HUES6 (cell line): ENCODE measurements around the gene NCKAP5.

Experiments
- H3K27ac ChIP-seq: 2 replicates; pipeline ENCODE4 v1.7.0; 2013; ENCODE audit warnings: low read depth, mild to moderate bottlenecking, low read length, inconsistent platforms
- H3K27me3 ChIP-seq: 2 replicates; pipeline ENCODE4 v1.6.1; 2013; ENCODE audit warnings: low read length; ENCODE audit not compliant: control insufficient read depth, insufficient read depth
- H3K36me3 ChIP-seq: 2 replicates; pipeline ENCODE4 v1.6.1; 2013; ENCODE audit warnings: low read length; ENCODE audit not compliant: control insufficient read depth, insufficient read depth
- H3K4me1 ChIP-seq: 2 replicates; pipeline ENCODE4 v1.6.1; 2013; ENCODE audit warnings: low read length; ENCODE audit not compliant: control insufficient read depth, insufficient read depth
- H3K4me3 ChIP-seq: 2 replicates; pipeline ENCODE4 v1.5.1; 2013; ENCODE audit warnings: low read depth, low read length
- H3K9ac ChIP-seq: one replicate; pipeline ENCODE4 v1.6.1; 2013; ENCODE audit warnings: mild to moderate bottlenecking, low read length
- H3K9me3 ChIP-seq: 2 replicates; pipeline ENCODE4 v1.6.1; 2013; ENCODE audit warnings: low read depth, low read length; ENCODE audit not compliant: control insufficient read depth, insufficient read depth

The NCKAP5 gene

DNA sequence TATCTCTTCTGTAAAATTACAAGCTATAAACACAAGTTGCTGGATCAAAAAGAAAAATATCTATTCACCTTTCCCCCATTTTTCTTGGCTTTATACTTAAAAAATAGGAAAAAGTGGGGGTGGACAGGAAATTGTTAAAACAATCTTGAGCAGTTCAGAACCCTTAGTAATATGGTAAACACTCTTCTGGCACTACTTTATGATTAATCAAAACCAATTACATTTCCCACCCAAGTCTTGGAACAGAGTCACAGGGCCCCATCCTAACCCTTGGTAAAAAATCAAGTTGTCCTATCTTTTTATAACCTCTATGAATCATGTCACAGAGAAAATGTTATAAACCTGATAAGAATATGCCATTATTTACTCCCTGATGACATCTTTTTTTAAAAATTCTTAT, 570.0 kb downstream of the NCKAP5 start:
- no peak overlapping the region for H3K9ac ChIP-seq
- H3K36me3 ChIP-seq: no peaks in the 10 kb centered on the region
- no peak overlapping the region for H3K27ac ChIP-seq
- H3K4me3 ChIP-seq: no peak overlapping the region
- peaks cover 8% of the 10 kb centered on the region for H3K9me3 ChIP-seq
- no peaks in the 10 kb centered on the region for H3K4me1 ChIP-seq
- no peaks in the 10 kb centered on the region for H3K27me3 ChIP-seq

DNA sequence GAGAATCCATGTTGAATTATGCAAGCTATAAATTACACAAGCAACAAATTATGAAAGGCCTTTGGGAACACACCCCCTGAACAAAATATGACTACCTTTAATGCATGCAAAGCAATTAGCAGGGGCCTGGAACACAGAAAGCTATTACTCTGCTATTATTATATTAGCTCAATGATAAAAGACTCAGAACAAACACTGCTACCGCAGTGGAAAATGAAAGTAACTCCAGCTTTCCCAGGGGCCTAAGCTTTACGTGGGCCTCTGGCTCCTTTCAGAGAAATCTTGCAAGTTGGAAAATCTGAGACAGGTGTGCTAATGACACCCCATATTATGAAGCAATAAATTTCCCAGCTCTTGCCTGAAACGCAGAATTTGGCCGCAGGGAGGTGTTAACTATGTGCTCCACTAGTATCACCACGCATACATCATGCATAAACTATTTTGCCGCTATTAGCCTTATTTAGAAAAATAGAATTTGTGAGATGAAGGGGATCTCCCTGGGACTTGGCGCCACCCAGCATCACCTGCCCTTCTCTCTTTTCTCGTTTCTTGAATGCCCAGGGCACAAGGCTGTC, 576.7 kb downstream of the NCKAP5 start:
- Histone ChIP-seq H3K36me3 (no peaks in the 10 kb centered on the region), H3K9me3 (no peaks in the 10 kb centered on the region), H3K4me3 (no peak overlapping the region), H3K27me3 (no peaks in the 10 kb centered on the region), H3K4me1 (no peaks in the 10 kb centered on the region), H3K9ac (no peak overlapping the region), H3K27ac (no peak overlapping the region)

- Histone ChIP-seq H3K9ac (no peak overlapping the region), H3K27ac (no peak overlapping the region), H3K36me3 (no peaks in the 10 kb centered on the region), H3K4me1 (no peaks in the 10 kb centered on the region), H3K9me3 (no peaks in the 10 kb centered on the region), H3K4me3 (no peak overlapping the region), H3K27me3 (no peaks in the 10 kb centered on the region)
Measured at GRCh38 chr2:132984731-132985130, 583.5 kb downstream of the NCKAP5 start.

GRCh38 chr2:132980304-132980703, 588.0 kb downstream of the NCKAP5 start:
- Histone ChIP-seq H3K4me1 (peaks cover under 1% of the 10 kb centered on the region; the same call in 1 of the 2 replicates), H3K4me3 (no peak overlapping the region), H3K9ac (no peak overlapping the region), H3K9me3 (no peaks in the 10 kb centered on the region), H3K27me3 (no peaks in the 10 kb centered on the region), H3K36me3 (no peaks in the 10 kb centered on the region), H3K27ac (no peak overlapping the region)

GRCh38 chr2:132979339-132980093, 588.7 kb downstream of the NCKAP5 start:
- Histone ChIP-seq H3K27ac (no peak overlapping the region), H3K4me1 (peaks cover 8% of the 10 kb centered on the region), H3K9me3 (no peaks in the 10 kb centered on the region), H3K36me3 (no peaks in the 10 kb centered on the region), H3K4me3 (no peak overlapping the region), H3K27me3 (no peaks in the 10 kb centered on the region), H3K9ac (no peak overlapping the region)

GRCh38 chr2:132978840-132979239, 589.4 kb downstream of the NCKAP5 start:
- Histone ChIP-seq H3K27ac (no peak overlapping the region), H3K36me3 (no peaks in the 10 kb centered on the region), H3K27me3 (no peaks in the 10 kb centered on the region), H3K4me3 (no peak overlapping the region), H3K4me1 (peaks cover 9% of the 10 kb centered on the region), H3K9me3 (no peaks in the 10 kb centered on the region), H3K9ac (no peak overlapping the region)

GRCh38 chr2:132977812-132978529, 590.3 kb downstream of the NCKAP5 start:
- Histone ChIP-seq H3K9me3 (no peaks in the 10 kb centered on the region), H3K36me3 (no peaks in the 10 kb centered on the region), H3K4me3 (no peak overlapping the region), H3K9ac (no peak overlapping the region), H3K27ac (no peak overlapping the region), H3K4me1 (peaks cover 9% of the 10 kb centered on the region), H3K27me3 (no peaks in the 10 kb centered on the region)

DNA sequence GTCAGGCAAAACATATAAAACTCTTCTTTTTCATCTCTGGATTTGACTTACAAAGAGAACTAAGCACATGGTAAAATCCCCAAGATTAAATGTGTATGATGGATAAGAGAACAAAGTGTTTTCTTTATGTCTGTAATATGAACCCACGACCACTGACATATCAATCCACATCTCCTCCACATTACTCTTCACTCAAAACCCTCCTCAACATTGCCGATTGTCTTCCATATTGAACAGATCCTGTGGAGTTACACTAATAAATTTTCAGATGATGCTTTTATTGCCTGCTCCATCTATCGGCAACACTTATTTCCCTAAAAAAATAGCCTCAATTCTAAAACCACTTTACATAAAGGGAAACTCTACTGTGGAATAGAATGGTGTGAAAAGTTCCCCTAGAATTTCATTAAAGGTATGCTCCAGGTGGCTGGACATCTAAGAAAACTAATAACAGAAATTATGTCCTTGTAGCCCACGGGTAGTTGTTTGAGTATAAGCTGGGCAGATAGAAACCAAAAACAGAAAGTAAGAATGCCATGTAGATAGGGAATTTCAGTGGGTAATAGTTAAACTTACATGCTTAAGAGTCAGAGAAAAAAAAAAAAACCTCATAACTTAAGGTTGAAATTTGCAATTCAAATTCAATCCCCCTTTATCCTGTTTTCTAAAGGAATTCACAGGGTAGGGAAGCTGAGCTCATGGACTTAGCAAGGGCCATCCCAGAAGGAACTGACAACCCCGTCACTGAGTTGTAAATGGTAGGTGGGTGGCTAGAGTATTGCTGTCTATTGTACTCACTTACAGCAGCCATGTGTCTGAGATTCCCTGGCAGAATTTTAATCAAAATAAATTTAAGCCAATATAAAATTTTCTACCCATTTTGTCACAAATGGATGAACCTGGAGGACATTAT, 592.8 kb downstream of the NCKAP5 start:
- no peaks in the 10 kb centered on the region for H3K27me3 ChIP-seq
- H3K4me1 ChIP-seq: peaks cover 9% of the 10 kb centered on the region
- H3K9me3 ChIP-seq: no peaks in the 10 kb centered on the region
- no peak overlapping the region for H3K27ac ChIP-seq
- H3K36me3 ChIP-seq: no peaks in the 10 kb centered on the region
- no peak overlapping the region for H3K9ac ChIP-seq
- no peak overlapping the region for H3K4me3 ChIP-seq

DNA sequence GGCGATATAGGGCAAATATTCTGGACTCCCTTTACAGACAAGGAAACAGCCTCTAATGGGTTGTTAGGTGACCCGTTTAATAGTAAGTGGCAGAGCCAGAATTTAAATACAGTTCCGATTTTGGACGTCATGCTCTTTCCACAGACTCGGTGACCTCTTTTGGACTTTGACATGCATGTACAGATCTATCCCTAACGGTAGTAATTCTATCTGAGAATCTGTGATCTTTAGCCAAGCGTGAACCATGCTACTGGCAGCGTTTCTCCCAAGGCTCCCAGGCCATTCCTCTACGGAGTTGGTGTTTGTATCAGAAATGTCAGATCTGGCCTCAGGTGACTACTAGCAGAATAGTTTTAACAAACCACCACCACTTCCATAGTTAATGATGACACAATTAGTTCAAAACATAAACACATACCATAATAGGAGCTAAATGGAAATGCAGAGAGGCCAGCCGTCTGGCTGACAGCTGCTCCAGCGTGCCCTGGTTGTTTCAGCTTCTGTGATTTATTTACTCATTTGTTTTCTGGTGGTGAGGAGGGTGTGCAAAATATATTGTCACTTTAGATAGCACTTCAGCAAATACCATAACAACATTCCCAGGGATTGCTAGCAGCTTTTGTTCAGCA, 593.7 kb downstream of the NCKAP5 start:
- no peak overlapping the region for H3K9ac ChIP-seq

DNA sequence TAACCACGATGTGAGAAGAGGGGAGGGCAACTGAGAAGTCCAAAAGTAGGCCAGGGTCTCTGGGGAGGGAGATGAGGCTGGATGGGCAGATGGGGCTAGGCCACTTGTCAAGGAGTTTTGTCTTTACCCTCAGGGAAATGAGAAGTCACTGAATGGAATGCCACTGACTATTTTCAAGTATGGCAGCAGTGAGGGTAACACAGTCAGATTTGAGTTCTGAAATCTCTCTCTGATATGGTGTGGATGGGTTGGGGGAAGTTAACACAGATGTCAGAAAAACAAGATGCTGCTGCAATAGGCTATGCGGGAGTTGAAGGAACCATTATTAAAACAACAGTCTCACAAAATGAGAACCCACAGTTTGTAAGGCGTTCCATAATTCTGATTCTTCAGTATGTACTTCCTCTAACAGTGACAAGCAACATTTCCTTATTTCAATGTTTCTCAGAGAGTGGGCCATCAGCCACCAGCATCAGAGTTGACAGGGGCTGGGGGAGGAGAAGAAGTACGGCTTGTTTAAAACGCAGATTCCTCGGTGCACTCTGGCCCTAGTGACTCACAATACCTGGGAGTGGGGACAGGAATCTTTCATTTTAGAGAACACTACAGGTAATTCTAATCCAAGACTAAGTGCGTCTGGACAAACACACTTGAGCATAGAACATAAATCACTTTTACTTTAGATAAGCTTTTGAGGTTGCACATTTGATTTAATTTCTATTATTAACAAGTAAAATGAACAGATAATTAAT, 596.8 kb downstream of the NCKAP5 start:
- Histone ChIP-seq H3K27me3 (no peaks in the 10 kb centered on the region), H3K4me3 (no peak overlapping the region), H3K9me3 (no peaks in the 10 kb centered on the region; the same call in 1 of the 2 replicates), H3K9ac (no peak overlapping the region), H3K4me1 (peaks cover 9% of the 10 kb centered on the region), H3K27ac (no peak overlapping the region), H3K36me3 (no peaks in the 10 kb centered on the region)

More for the DNA sequence above, 593.7 kb downstream of the NCKAP5 start:
- no peaks in the 10 kb centered on the region for H3K27me3 ChIP-seq
- peaks cover 9% of the 10 kb centered on the region for H3K4me1 ChIP-seq
- H3K9me3 ChIP-seq: no peaks in the 10 kb centered on the region
- no peak overlapping the region for H3K27ac ChIP-seq
- H3K4me3 ChIP-seq: no peak overlapping the region
- no peaks in the 10 kb centered on the region for H3K36me3 ChIP-seq
